GM12801 (cell line): Measurements from ENCODE around the gene FAF1.

Source experiments
- TF ChIP-seq, protein P1 (sequence below): IDR thresholded peaks from one replicate; pipeline ENCODE4 v1.5.1; 2011; ENCODE audit warnings: control low read depth; ENCODE audit not compliant: insufficient read length; ENCODE audit errors: extremely low read depth

Gene FAF1

DNA sequence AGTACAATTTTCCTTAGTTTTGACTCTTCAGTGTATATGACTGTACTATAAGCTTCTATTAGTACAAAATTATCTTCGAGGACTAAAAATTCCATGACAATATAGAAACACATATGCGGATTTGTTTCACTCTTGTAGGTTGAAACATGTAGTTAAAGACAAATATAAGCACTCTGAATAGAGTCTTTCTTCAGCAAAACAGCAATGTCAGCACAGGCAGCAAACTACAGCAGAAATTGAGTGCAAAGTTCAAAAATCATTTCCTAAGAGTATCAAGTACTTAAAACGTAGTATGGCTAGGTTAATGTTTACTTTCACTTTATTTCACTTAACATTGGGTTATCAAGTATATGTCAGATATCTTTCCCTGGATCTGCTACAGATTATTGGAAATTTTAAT lies 106.7 kb downstream of the FAF1 start:
- TF ChIP-seq, protein P1, sequence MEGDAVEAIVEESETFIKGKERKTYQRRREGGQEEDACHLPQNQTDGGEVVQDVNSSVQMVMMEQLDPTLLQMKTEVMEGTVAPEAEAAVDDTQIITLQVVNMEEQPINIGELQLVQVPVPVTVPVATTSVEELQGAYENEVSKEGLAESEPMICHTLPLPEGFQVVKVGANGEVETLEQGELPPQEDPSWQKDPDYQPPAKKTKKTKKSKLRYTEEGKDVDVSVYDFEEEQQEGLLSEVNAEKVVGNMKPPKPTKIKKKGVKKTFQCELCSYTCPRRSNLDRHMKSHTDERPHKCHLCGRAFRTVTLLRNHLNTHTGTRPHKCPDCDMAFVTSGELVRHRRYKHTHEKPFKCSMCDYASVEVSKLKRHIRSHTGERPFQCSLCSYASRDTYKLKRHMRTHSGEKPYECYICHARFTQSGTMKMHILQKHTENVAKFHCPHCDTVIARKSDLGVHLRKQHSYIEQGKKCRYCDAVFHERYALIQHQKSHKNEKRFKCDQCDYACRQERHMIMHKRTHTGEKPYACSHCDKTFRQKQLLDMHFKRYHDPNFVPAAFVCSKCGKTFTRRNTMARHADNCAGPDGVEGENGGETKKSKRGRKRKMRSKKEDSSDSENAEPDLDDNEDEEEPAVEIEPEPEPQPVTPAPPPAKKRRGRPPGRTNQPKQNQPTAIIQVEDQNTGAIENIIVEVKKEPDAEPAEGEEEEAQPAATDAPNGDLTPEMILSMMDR: no peak

DNA sequence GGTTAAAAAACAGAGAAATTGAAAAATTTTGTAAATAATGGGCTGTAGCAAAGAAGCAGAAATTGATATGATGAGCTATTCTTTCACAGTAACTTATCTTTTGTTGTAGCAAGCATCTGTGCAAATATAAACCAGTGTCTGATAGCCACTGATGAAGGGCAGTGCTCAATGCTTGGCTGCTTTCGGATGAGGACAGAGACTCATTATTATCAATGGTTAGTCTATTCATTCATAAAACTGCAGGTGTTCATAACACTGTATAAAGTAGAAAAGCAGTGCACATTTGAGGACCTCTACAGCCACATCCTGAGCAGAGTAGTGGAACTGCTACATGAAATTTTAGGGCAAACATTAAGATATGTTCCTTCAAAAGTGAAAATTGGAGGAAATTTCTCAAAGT lies 107.2 kb downstream of the FAF1 start:
- TF ChIP-seq, protein P1: no peak

DNA sequence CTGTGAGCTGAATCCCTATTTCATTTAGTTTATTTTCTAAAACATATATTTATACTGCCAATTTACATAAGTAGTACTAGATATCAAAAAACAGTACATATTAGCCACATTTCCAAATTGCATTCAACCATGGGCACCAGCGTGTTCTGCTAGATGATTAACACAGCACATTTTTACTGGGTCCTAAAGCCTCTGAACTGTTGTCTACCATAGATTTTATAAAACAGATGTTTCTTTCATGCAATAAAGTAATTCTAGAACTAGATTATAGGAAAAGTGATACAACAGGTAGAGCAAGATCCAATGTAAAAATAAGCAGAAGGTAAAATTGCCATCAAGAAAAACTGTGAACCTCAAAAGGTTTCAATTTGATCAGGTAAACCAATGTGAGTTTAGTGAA lies 108.6 kb downstream of the FAF1 start:
- TF ChIP-seq, protein P1: no peak

DNA sequence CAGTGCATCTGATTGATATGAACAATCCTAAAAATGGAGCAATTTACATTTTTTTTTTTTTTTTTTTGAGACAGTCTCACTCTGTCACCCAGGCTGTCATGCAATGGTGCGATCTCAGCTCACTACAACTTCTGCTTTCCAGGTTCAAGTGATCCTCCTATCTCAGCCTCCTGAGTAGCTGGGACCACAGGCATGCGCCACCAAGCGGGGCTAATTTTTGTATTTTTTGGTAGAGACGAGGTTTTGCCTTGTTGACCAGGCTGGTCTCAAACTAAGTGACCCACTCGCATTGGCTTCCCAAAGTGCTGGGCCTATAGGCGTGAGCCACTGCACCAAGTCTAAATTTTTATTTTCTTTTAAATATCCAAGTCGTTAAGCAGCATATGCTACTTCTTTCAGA lies 109.0 kb downstream of the FAF1 start:
- TF ChIP-seq, protein P1: no peak

DNA sequence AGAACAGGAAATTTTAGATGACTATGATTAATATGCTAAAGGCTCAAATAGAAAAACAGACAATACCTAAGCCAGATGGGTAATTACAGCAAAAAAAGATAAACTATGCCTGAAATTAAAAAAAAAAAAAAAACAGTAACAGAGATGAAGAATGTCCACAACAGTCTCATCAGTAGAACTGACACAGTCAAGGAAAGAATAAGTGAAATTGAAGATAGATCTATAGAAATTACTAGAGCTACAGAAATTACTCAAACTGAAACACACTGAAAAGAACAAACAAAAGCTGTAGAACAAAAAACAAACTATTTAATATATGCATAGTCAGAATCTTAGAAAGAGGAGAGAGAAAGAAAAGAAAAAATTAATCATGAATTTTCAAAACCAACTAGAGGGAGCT lies 112.8 kb downstream of the FAF1 start:
- TF ChIP-seq, protein P1: no peak

DNA sequence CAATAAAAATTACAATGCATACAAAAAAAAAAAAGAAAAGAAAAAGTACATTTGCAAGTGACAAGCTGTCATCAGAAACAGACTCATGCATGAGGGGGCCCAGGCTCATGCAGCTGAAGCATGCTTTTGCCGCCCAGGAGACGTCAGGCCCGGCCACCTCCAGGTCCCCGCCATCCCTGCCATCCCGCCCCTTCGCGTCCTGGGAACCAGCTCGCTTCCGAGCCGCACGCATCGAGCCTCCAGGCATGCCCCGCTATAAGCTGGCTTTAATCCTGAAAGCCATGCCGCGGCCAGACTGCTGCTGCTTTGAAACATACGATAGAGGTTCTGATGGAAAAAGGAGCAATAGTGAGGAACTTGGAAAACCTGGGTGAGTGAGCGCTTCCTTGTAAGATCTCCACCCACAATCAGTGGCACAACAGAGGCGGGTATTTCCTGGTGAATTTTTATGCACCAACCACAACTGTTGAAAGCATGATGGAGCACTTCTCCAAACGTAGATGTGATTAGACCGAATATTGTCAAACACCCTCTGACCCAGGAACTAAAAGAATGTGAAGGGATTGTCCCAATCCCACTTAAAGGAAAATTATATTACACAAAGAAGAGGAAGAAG lies 113.7 kb downstream of the FAF1 start:
- TF ChIP-seq, protein P1: no peak

DNA sequence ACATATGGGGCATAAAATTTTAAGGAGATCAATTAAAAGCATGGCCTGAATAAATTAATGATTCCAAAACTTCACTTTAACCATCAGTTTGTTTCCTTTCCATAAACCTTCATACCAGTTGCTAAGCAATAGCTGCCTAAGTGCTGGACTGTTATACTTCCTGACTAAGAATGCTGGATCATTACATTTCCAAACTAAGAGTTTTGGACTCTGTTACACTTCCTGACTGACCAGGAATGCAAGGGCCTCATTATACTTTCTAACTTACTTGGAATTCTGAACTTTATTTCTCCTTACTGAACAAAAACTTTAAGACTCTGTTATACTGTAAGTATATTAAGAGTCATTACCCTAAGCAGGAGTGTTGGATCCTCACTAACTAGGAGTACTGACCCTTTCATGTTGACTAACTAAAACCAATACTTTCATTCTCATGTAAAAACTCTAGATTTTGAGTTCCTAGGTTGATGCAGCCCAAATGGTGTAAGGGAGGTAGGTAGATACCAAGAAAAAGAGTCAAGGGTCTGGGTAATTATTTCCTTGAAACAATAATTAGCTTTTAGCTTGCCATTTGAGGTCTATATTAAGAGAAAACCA lies 118.2 kb downstream of the FAF1 start:
- TF ChIP-seq, protein P1: no peak
